ENCODE results near the gene LARGE2.

DNA sequence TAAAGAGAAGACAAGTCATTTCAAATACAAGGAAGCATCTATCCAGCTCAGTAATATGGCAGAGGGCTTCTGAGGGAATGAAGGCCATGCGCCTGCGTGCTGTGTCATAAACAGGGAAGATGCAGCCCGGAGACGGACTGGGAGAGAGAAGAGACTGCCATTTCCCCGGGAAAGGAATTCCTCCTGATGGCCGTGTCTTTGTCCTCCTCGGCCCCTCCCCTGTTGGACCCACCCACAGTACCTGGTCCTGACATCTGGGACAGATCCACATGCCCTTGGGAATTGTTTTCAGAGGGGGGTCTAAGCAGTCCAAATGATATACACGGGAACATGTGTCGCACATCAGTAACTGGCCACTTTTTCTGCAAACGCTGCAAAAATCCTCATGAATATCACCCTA lies 15.5 kb downstream of the LARGE2 start:
- TF ChIP-seq POLR2A (IDR thresholded peaks at IDR 0.05; ENCODE audit: low read length) (no peak), GATA1 (IDR thresholded peaks at IDR 0.05; ENCODE audit: low read depth, low read length) (no peak)
